Trophoblast cell (in vitro differentiated cells and primary cell): ENCODE measurements around the gene FZD4.

Source experiments
- DNase-seq, 2 donors: peaks; one replicate each; pipeline ENCODE4 v3.0.0-alpha.2; 2016
- H2AFZ ChIP-seq: 2 replicates; pipeline ENCODE4 v1.6.1; 2013; ENCODE audit warnings: low read length, moderate library complexity, mild to moderate bottlenecking; ENCODE audit not compliant: insufficient read depth, poor library complexity
- H2AK5ac ChIP-seq: 2 replicates; pipeline ENCODE4 v1.6.1; 2013; ENCODE audit warnings: mild to moderate bottlenecking, low read length
- H2BK120ac ChIP-seq: 2 replicates; pipeline ENCODE4 v1.6.1; 2013; ENCODE audit warnings: low read length, mild to moderate bottlenecking, moderate library complexity; ENCODE audit not compliant: insufficient read depth, poor library complexity
- H2BK12ac ChIP-seq: 2 replicates; pipeline ENCODE4 v1.6.1; 2013; ENCODE audit warnings: mild to moderate bottlenecking, low read length, moderate library complexity
- H2BK5ac ChIP-seq: 2 replicates; pipeline ENCODE4 v1.6.1; 2013; ENCODE audit warnings: low read length, low read depth, moderate library complexity, mild to moderate bottlenecking; ENCODE audit not compliant: poor library complexity
- H3K14ac ChIP-seq: 2 replicates; pipeline ENCODE4 v1.6.1; 2013; ENCODE audit warnings: mild to moderate bottlenecking, low read length
- H3K18ac ChIP-seq: 2 replicates; pipeline ENCODE4 v1.6.1; 2013; ENCODE audit warnings: mild to moderate bottlenecking, low read length
- H3K23ac ChIP-seq: 2 replicates; pipeline ENCODE4 v1.6.1; 2013; ENCODE audit warnings: low read length
- H3K27ac ChIP-seq: 2 replicates; pipeline ENCODE4 v1.5.1; 2013; ENCODE audit warnings: low read depth, mild to moderate bottlenecking, inconsistent platforms, low read length, moderate library complexity
- H3K27me3 ChIP-seq: 2 replicates; pipeline ENCODE4 v1.6.1; 2013; ENCODE audit warnings: inconsistent platforms, mild to moderate bottlenecking, low read length, moderate library complexity; ENCODE audit not compliant: insufficient read depth
- H3K36me3 ChIP-seq, 2 experiments: 1 replicate in 1 of 2; 2 replicates in 1 of 2; pipeline ENCODE4 v1.6.1; 2013; ENCODE audit warnings: low read length in 2 of 2, mild to moderate bottlenecking in 2 of 2, moderate library complexity in 1 of 2; ENCODE audit not compliant: insufficient read depth in 2 of 2, control insufficient read depth in 1 of 2
- H3K4ac ChIP-seq: 2 replicates; pipeline ENCODE4 v1.6.1; 2013; ENCODE audit warnings: low read depth, mild to moderate bottlenecking, low read length, moderate library complexity
- H3K4me1 ChIP-seq, 2 experiments: 1 replicate in 1 of 2; 2 replicates in 1 of 2; pipeline ENCODE4 v1.6.1; 2013; ENCODE audit warnings: low read length in 2 of 2, mild to moderate bottlenecking in 2 of 2, moderate library complexity in 1 of 2; ENCODE audit not compliant: insufficient read depth in 2 of 2, control insufficient read depth in 1 of 2
- H3K4me2 ChIP-seq: 2 replicates; pipeline ENCODE4 v1.6.1; 2013; ENCODE audit warnings: inconsistent platforms, mild to moderate bottlenecking, low read length, moderate library complexity
- H3K4me3 ChIP-seq: 2 replicates; pipeline ENCODE4 v1.5.1; 2013; ENCODE audit warnings: mild to moderate bottlenecking, low read depth, low read length, inconsistent platforms
- H3K79me1 ChIP-seq: one replicate; pipeline ENCODE4 v1.6.1; 2013; ENCODE audit warnings: low read length
- H3K79me2 ChIP-seq: 2 replicates; pipeline ENCODE4 v1.6.1; 2013; ENCODE audit warnings: low read length, mild to moderate bottlenecking; ENCODE audit not compliant: control insufficient read depth, insufficient read depth, poor library complexity
- H3K9ac ChIP-seq: 2 replicates; pipeline ENCODE4 v1.6.1; 2013; ENCODE audit warnings: mild to moderate bottlenecking, low read length
- H3K9me3 ChIP-seq: 2 replicates; pipeline ENCODE4 v1.6.1; 2013; ENCODE audit warnings: low read depth, mild to moderate bottlenecking, control low read depth, inconsistent platforms, low read length; ENCODE audit not compliant: insufficient read depth
- H4K12ac ChIP-seq: 2 replicates; pipeline ENCODE4 v1.6.1; 2013; ENCODE audit warnings: low read depth, mild to moderate bottlenecking, low read length, moderate library complexity
- H4K8ac ChIP-seq: 2 replicates; pipeline ENCODE4 v1.6.1; 2013; ENCODE audit warnings: low read depth, mild to moderate bottlenecking, low read length, moderate library complexity
- H4K91ac ChIP-seq: one replicate; pipeline ENCODE4 v1.6.1; 2013; ENCODE audit warnings: low read depth, mild to moderate bottlenecking, low read length, moderate library complexity
- WGBS: extraction: QIAGEN DNeasy Blood & Tissue Kit; methylation state at CpG from one replicate; pipeline ENCODE4 v1.1.7; 2013; ENCODE audit warnings: missing lambda C conversion rate; ENCODE audit not compliant: insufficient read length, insufficient coverage; ENCODE audit errors: extremely low coverage; 5-methylcytosine and 5-hydroxymethylcytosine counted together

Gene FZD4

DNA sequence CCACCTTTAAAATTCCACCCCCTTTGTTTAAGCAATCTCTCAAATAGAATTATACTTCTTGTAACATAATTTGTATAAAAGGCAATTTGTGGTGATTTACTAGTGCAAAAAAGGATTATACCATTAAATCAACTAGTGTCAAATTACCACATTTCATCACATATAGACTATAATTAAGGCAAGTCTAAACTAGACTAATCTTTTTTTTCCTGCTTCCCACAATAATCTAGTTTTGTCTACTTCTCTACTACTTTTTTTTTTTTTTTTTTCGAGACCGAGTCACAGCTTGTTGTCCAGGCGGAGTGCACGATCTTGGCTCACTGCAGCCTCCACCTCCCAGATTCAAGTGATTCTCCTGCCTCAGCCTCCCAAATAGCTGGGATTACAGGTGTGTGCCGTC, 36.1 kb upstream of the FZD4 start:
- Histone ChIP-seq H3K27me3 (no peaks in the 10 kb centered on the region), H3K14ac (no peak overlapping the region), H3K36me3 (no peaks in the 10 kb centered on the region), H2BK120ac (peak overlapping the region; percentile 51), H3K79me1 (no peaks in the 10 kb centered on the region), H3K4me2 (no peak overlapping the region), H2AK5ac (peak overlapping the region; percentile 62), H3K18ac (no peak overlapping the region), H3K4ac (no peak overlapping the region), H2BK12ac (peak overlapping the region; percentile 87), H3K9ac (no peak overlapping the region), H3K4me3 (no peak overlapping the region), H3K27ac (no peak overlapping the region), H4K91ac (peak overlapping the region; percentile 35), H3K79me2 (no peaks in the 10 kb centered on the region), H3K9me3 (no peaks in the 10 kb centered on the region), H3K4me1 (peaks cover 5 to 7% of the 10 kb centered on the region in 2 experiments), H4K8ac (no peak overlapping the region), H3K23ac (no peak overlapping the region), H2AFZ (no peak overlapping the region), H2BK5ac (peak overlapping the region; percentile 27), H4K12ac (no peak overlapping the region)
- peak in 1 of 2 donors; percentile 4 for DNase-seq
- no CpG with 5 or more reads among the region's 5 CpGs for WGBS

- no CpG with 5 or more reads among the region's 3 CpGs for WGBS
- no peak overlapping the region for H2AK5ac ChIP-seq
- H3K9me3 ChIP-seq = no peaks in the 10 kb centered on the region
Observed at GRCh38 chr11:86990515-86990914, 35.3 kb upstream of the FZD4 start.

DNA sequence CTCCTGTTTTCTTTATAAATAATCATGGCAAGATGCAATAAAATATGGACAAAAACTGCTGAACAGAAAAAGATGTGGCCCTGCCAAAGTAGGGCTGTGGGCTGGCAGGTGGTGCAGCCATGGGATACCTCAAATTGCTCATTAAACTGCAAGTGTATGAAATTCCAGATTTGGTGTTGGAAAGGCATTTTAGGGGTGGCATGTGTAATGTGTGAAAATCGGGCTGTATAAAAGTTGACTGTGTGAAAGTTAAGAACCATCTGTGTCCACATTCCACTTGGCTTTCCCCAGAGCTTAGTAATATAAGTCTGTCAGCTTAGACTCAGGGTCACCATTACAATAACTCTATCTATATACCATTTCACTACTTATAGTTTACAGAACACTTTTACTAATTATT, 34.8 kb upstream of the FZD4 start:
- Histone ChIP-seq H2BK120ac (no peak overlapping the region), H3K9ac (no peak overlapping the region), H3K18ac (no peak overlapping the region), H2BK12ac (no peak overlapping the region), H3K4me2 (no peak overlapping the region), H3K27me3 (no peaks in the 10 kb centered on the region), H3K14ac (no peak overlapping the region), H4K12ac (no peak overlapping the region), H2BK5ac (no peak overlapping the region), H2AK5ac (no peak overlapping the region), H3K9me3 (no peaks in the 10 kb centered on the region), H3K4ac (no peak overlapping the region), H3K4me3 (no peak overlapping the region), H3K79me1 (no peaks in the 10 kb centered on the region), H3K23ac (no peak overlapping the region), H3K79me2 (no peaks in the 10 kb centered on the region), H2AFZ (no peak overlapping the region), H4K8ac (no peak overlapping the region), H4K91ac (no peak overlapping the region), H3K4me1 (peaks cover 5 to 7% of the 10 kb centered on the region in 2 experiments), H3K27ac (no peak overlapping the region), H3K36me3 (no peaks in the 10 kb centered on the region)
- WGBS = no CpG with 5 or more reads among the region's 1 CpG
- no peak for DNase-seq

More at GRCh38 chr11:86990515-86990914, 35.3 kb upstream of the FZD4 start:
- Histone ChIP-seq H4K8ac (no peak overlapping the region), H4K12ac (no peak overlapping the region), H2BK120ac (no peak overlapping the region), H3K27ac (no peak overlapping the region), H3K9ac (no peak overlapping the region), H4K91ac (no peak overlapping the region), H2BK12ac (no peak overlapping the region), H3K36me3 (no peaks in the 10 kb centered on the region), H3K18ac (no peak overlapping the region), H3K4me1 (peaks cover 5 to 7% of the 10 kb centered on the region in 2 experiments), H3K4me2 (no peak overlapping the region), H3K79me1 (no peaks in the 10 kb centered on the region), H2BK5ac (no peak overlapping the region), H3K14ac (no peak overlapping the region), H3K23ac (no peak overlapping the region), H2AFZ (no peak overlapping the region), H3K27me3 (no peaks in the 10 kb centered on the region), H3K4me3 (no peak overlapping the region), H3K79me2 (no peaks in the 10 kb centered on the region), H3K4ac (no peak overlapping the region)
- DNase-seq = peak; percentile 70 to 89

- H4K12ac ChIP-seq = no peak overlapping the region
- H2BK120ac ChIP-seq = no peak overlapping the region
- peaks cover 5 to 7% of the 10 kb centered on the region in 2 experiments for H3K4me1 ChIP-seq
- no peak overlapping the region for H3K4ac ChIP-seq
- no CpG with 5 or more reads among the region's 4 CpGs for WGBS
- no peak overlapping the region for H3K23ac ChIP-seq
- no peak overlapping the region for H3K4me2 ChIP-seq
- H3K9ac ChIP-seq = no peak overlapping the region
- no peak overlapping the region for H3K27ac ChIP-seq
- H2BK12ac ChIP-seq = no peak overlapping the region
- H2AK5ac ChIP-seq = no peak overlapping the region
- H4K8ac ChIP-seq = no peak overlapping the region
- no peak for DNase-seq
- H2BK5ac ChIP-seq = no peak overlapping the region
- no peak overlapping the region for H3K4me3 ChIP-seq
- H3K79me2 ChIP-seq = no peaks in the 10 kb centered on the region
- no peak overlapping the region for H3K18ac ChIP-seq
- no peaks in the 10 kb centered on the region for H3K79me1 ChIP-seq
- no peaks in the 10 kb centered on the region for H3K27me3 ChIP-seq
- H3K36me3 ChIP-seq = no peaks in the 10 kb centered on the region
- H3K9me3 ChIP-seq = no peaks in the 10 kb centered on the region
- H2AFZ ChIP-seq = no peak overlapping the region
- no peak overlapping the region for H4K91ac ChIP-seq
- no peak overlapping the region for H3K14ac ChIP-seq
Observed at GRCh38 chr11:86988351-86988881, 33.2 kb upstream of the FZD4 start.
